ENCODE results near the gene PLA2G12B. TPM values are rescaled to one million over a fixed set of nuclear protein-coding genes. Genes with fewer than 3 reads are reported as not detected.

The PLA2G12B gene
- total and polyA plus RNA-seq, 2 of the 8 experiments (the other 6 are each of a cell fraction or from before 2014, with no cell fraction given): not detected

GRCh38 chr10:72980348-72980747 is 25.7 kb upstream of the PLA2G12B start (continued):
- TF ChIP-seq RBBP5 (IDR thresholded peaks at IDR 0.05; ENCODE audit: borderline replicate concordance, low read depth, low read length): no peak
- no peak for TF ChIP-seq RFX5 (IDR thresholded peaks at IDR 0.05; ENCODE audit: borderline replicate concordance, low read depth, low read length)
- no peak for TF ChIP-seq SIRT6 (IDR thresholded peaks at IDR 0.05; ENCODE audit: low read length)
- TF ChIP-seq SP4 (IDR thresholded peaks at IDR 0.05; ENCODE audit: low read length): no peak
- TF ChIP-seq CTBP2 (IDR thresholded peaks at IDR 0.05; ENCODE audit: borderline replicate concordance, insufficient read depth, insufficient read length, low read length): no peak
- TF ChIP-seq POU5F1 (IDR thresholded peaks at IDR 0.05; ENCODE audit: low read depth, low read length): no peak
- no peak for TF ChIP-seq FOSL1 (IDR thresholded peaks at IDR 0.05; ENCODE audit: insufficient read depth, low read depth, low read length)

All from H1 (cell line).